HUES6 (cell line): ENCODE results near the gene DEDD2.

Source experiments
- H3K27ac ChIP-seq: 2 replicates; pipeline ENCODE4 v1.7.0; 2013; ENCODE audit warnings: low read depth, mild to moderate bottlenecking, low read length, inconsistent platforms
- H3K27me3 ChIP-seq: 2 replicates; pipeline ENCODE4 v1.6.1; 2013; ENCODE audit warnings: low read length; ENCODE audit not compliant: control insufficient read depth, insufficient read depth
- H3K36me3 ChIP-seq: 2 replicates; pipeline ENCODE4 v1.6.1; 2013; ENCODE audit warnings: low read length; ENCODE audit not compliant: control insufficient read depth, insufficient read depth
- H3K4me1 ChIP-seq: 2 replicates; pipeline ENCODE4 v1.6.1; 2013; ENCODE audit warnings: low read length; ENCODE audit not compliant: control insufficient read depth, insufficient read depth
- H3K4me3 ChIP-seq: 2 replicates; pipeline ENCODE4 v1.5.1; 2013; ENCODE audit warnings: low read depth, low read length
- H3K9ac ChIP-seq: one replicate; pipeline ENCODE4 v1.6.1; 2013; ENCODE audit warnings: mild to moderate bottlenecking, low read length
- H3K9me3 ChIP-seq: 2 replicates; pipeline ENCODE4 v1.6.1; 2013; ENCODE audit warnings: low read depth, low read length; ENCODE audit not compliant: control insufficient read depth, insufficient read depth

DEDD2 gene

GRCh38 chr19:42193294-42193693 lies 24.2 kb downstream of the DEDD2 start:
- no peak overlapping the region for H3K27ac ChIP-seq
- no peak overlapping the region for H3K9ac ChIP-seq
- H3K4me1 ChIP-seq, result peaks cover 12% of the 10 kb centered on the region
- H3K27me3 ChIP-seq, result no peaks in the 10 kb centered on the region; the same call in 1 of the 2 replicates
- H3K36me3 ChIP-seq, result no peaks in the 10 kb centered on the region
- no peak overlapping the region for H3K4me3 ChIP-seq
- peaks cover 8% of the 10 kb centered on the region for H3K9me3 ChIP-seq

GRCh38 chr19:42191855-42192254 lies 25.6 kb downstream of the DEDD2 start:
- Histone ChIP-seq H3K4me1 (peaks cover 4% of the 10 kb centered on the region), H3K9me3 (peaks cover 8% of the 10 kb centered on the region), H3K27ac (no peak overlapping the region), H3K27me3 (no peaks in the 10 kb centered on the region; the same call in 1 of the 2 replicates), H3K36me3 (no peaks in the 10 kb centered on the region), H3K9ac (no peak overlapping the region), H3K4me3 (no peak overlapping the region)

GRCh38 chr19:42191330-42191729 lies 26.1 kb downstream of the DEDD2 start:
- H3K4me1 ChIP-seq, result no peaks in the 10 kb centered on the region
- H3K9ac ChIP-seq, result no peak overlapping the region
- H3K9me3 ChIP-seq, result peaks cover 8% of the 10 kb centered on the region
- H3K27ac ChIP-seq, result no peak overlapping the region
- H3K4me3 ChIP-seq, result no peak overlapping the region
- no peaks in the 10 kb centered on the region; the same call in 1 of the 2 replicates for H3K27me3 ChIP-seq
- no peaks in the 10 kb centered on the region for H3K36me3 ChIP-seq

- Histone ChIP-seq H3K4me3 (no peak overlapping the region), H3K36me3 (no peaks in the 10 kb centered on the region), H3K9ac (no peak overlapping the region), H3K27me3 (no peaks in the 10 kb centered on the region; the same call in 1 of the 2 replicates), H3K27ac (no peak overlapping the region), H3K4me1 (no peaks in the 10 kb centered on the region), H3K9me3 (peaks cover 8% of the 10 kb centered on the region)
Measured at GRCh38 chr19:42189133-42189532, 28.3 kb downstream of the DEDD2 start.

- H3K9me3 ChIP-seq, result peaks cover 6% of the 10 kb centered on the region
- H3K27ac ChIP-seq, result no peak overlapping the region
- H3K4me3 ChIP-seq, result no peak overlapping the region
- no peaks in the 10 kb centered on the region for H3K36me3 ChIP-seq
- H3K9ac ChIP-seq, result no peak overlapping the region
- no peaks in the 10 kb centered on the region; the same call in 1 of the 2 replicates for H3K27me3 ChIP-seq
- no peaks in the 10 kb centered on the region for H3K4me1 ChIP-seq
Measured at GRCh38 chr19:42188665-42189064, 28.8 kb downstream of the DEDD2 start.

GRCh38 chr19:42185277-42185676 lies 32.2 kb downstream of the DEDD2 start:
- Histone ChIP-seq H3K4me3 (no peak overlapping the region), H3K27ac (no peak overlapping the region), H3K9me3 (no peaks in the 10 kb centered on the region), H3K36me3 (no peaks in the 10 kb centered on the region), H3K4me1 (no peaks in the 10 kb centered on the region), H3K27me3 (peaks cover 28% of the 10 kb centered on the region), H3K9ac (no peak overlapping the region)

- Histone ChIP-seq H3K4me1 (no peaks in the 10 kb centered on the region), H3K27ac (no peak overlapping the region), H3K27me3 (peaks cover 36% of the 10 kb centered on the region), H3K9ac (no peak overlapping the region), H3K4me3 (no peak overlapping the region), H3K36me3 (no peaks in the 10 kb centered on the region), H3K9me3 (no peaks in the 10 kb centered on the region)
Measured at GRCh38 chr19:42184401-42184861, 33.0 kb downstream of the DEDD2 start.

- H3K4me3 ChIP-seq, result no peak overlapping the region
- no peaks in the 10 kb centered on the region for H3K36me3 ChIP-seq
- no peak overlapping the region for H3K27ac ChIP-seq
- H3K27me3 ChIP-seq, result peaks cover 88% of the 10 kb centered on the region
- peaks cover 9% of the 10 kb centered on the region; the same call in 1 of the 2 replicates for H3K4me1 ChIP-seq
- H3K9me3 ChIP-seq, result no peaks in the 10 kb centered on the region
- no peak overlapping the region for H3K9ac ChIP-seq
Measured at GRCh38 chr19:42178791-42179674, 38.4 kb downstream of the DEDD2 start.

- peaks cover 9% of the 10 kb centered on the region; the same call in 1 of the 2 replicates for H3K4me1 ChIP-seq
- H3K36me3 ChIP-seq, result no peaks in the 10 kb centered on the region
- no peak overlapping the region for H3K9ac ChIP-seq
- no peaks in the 10 kb centered on the region for H3K9me3 ChIP-seq
- no peak overlapping the region for H3K27ac ChIP-seq
- 0 out of 2 replicates have a peak overlapping the region, but pooled peaks have one; percentile 52 for H3K4me3 ChIP-seq
- H3K27me3 ChIP-seq, result peaks cover 96% of the 10 kb centered on the region
Measured at GRCh38 chr19:42177686-42178019, 39.8 kb downstream of the DEDD2 start.

- Histone ChIP-seq H3K9ac (no peak overlapping the region), H3K9me3 (no peaks in the 10 kb centered on the region), H3K4me3 (peak overlapping the region; percentile 59), H3K27ac (no peak overlapping the region), H3K27me3 (peaks cover 96% of the 10 kb centered on the region), H3K36me3 (no peaks in the 10 kb centered on the region), H3K4me1 (peaks cover 9% of the 10 kb centered on the region; the same call in 1 of the 2 replicates)
Measured at GRCh38 chr19:42176990-42177685, 40.3 kb downstream of the DEDD2 start.

GRCh38 chr19:42176649-42176989 lies 40.9 kb downstream of the DEDD2 start:
- H3K4me3 ChIP-seq, result peak overlapping the region; percentile 59
- no peak overlapping the region for H3K27ac ChIP-seq
- H3K9me3 ChIP-seq, result no peaks in the 10 kb centered on the region
- H3K36me3 ChIP-seq, result no peaks in the 10 kb centered on the region
- H3K9ac ChIP-seq, result no peak overlapping the region
- H3K4me1 ChIP-seq, result peaks cover 9% of the 10 kb centered on the region; the same call in 1 of the 2 replicates
- H3K27me3 ChIP-seq, result peaks cover 96% of the 10 kb centered on the region
